ENCODE measurements around the gene NCOR2. TPM values are rescaled to one million over a fixed set of nuclear protein-coding genes. Genes with fewer than 3 reads are reported as not detected.

NCOR2 gene
- total RNA-seq, 4 donors from 2014 or later, result 41.8 to 133 (median 66.4) TPM

GRCh38 chr12:124595444-124595843 lies 28.0 kb upstream of the NCOR2 start:
- TF ChIP-seq, protein P1, sequence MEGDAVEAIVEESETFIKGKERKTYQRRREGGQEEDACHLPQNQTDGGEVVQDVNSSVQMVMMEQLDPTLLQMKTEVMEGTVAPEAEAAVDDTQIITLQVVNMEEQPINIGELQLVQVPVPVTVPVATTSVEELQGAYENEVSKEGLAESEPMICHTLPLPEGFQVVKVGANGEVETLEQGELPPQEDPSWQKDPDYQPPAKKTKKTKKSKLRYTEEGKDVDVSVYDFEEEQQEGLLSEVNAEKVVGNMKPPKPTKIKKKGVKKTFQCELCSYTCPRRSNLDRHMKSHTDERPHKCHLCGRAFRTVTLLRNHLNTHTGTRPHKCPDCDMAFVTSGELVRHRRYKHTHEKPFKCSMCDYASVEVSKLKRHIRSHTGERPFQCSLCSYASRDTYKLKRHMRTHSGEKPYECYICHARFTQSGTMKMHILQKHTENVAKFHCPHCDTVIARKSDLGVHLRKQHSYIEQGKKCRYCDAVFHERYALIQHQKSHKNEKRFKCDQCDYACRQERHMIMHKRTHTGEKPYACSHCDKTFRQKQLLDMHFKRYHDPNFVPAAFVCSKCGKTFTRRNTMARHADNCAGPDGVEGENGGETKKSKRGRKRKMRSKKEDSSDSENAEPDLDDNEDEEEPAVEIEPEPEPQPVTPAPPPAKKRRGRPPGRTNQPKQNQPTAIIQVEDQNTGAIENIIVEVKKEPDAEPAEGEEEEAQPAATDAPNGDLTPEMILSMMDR (IDR thresholded peaks at IDR 0.05; ENCODE audit: low read depth), result no peak

DNA sequence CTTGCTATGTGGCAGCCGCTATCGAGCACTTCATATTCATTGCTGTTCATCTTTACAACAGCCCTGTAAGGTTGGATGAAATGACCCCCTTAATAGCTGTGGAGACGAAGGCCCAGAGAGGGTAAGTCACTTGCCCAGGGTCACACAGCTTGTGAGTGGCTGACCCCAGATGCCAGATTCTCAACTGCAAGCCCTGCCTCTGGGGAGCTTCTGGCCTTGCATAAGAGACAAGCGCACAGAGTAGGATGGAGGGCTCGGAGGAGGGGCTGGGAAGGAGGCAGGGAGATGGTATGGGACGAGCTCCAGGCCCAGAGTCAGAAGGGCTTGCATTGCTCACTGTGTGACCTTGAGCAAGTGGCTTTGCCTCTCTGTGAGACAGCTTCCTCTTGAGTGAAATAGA lies 27.4 kb upstream of the NCOR2 start:
- TF ChIP-seq, protein P1 (IDR thresholded peaks at IDR 0.05; ENCODE audit: low read depth), result no peak

DNA sequence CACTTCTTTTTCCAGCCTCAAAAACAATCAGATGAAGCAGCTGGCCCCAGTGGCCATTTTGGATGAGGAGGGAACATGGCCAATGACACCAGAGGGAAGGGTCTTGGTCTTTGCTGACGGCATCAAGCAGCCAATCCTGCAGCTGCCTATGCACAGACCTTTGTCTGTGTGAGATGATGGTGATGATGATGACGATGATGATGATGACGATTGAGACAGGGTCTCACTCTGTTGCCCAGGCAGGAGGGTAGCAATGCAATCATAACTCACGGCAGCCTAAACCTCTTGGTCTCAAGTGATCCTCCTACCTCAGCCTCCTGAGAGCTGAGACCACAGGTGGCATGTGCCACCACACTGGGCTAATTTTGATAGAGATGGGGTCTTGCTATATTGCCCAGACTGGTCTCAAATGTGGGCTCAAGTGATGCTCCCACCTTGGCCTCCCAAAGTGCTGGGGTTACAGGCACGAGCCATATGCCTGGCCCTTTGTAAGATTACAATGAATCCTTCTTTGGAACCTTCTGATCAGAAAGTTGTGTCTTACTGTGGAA lies 26.5 kb upstream of the NCOR2 start:
- TF ChIP-seq, protein P1 (IDR thresholded peaks at IDR 0.05; ENCODE audit: low read depth), result no peak

GRCh38 chr12:124593176-124593575 lies 25.8 kb upstream of the NCOR2 start:
- TF ChIP-seq, protein P1 (IDR thresholded peaks at IDR 0.05; ENCODE audit: low read depth), result no peak

DNA sequence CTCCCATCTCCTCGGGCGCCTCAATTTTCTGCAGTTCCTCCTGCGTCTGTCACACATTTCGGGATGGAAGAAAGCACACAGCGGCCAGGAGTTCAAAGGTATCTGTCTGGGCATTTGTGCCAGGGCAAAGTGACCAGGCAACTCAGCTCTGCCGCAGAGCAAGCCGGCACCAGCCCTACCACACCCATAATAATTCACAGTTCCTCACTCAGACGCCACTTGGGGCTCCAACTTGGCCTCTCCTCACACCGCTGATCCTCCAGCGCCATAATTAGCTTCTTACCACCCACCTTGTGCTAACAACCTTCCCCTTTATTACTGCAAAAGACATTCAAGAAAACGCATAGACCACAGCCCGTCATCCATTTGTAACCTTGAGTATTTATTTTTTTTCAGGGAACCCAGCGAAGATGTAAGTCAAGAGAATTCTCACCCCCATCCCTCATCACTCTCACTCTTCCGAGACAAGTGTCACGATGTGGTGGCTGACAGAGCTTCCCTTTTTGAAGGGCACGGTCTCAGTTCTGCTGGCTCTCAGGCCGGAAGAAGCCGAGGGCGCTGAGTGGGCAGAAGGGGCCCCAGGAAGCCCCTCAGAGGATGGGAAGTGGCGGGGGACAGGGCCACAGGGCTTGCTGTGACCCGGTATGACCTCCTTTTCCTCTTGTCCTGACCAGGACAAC lies 25.2 kb upstream of the NCOR2 start:
- TF ChIP-seq, protein P1 (IDR thresholded peaks at IDR 0.05; ENCODE audit: low read depth), result no peak

GRCh38 chr12:124592050-124592449 lies 24.6 kb upstream of the NCOR2 start:
- TF ChIP-seq, protein P1 (IDR thresholded peaks at IDR 0.05; ENCODE audit: low read depth), result no peak

DNA sequence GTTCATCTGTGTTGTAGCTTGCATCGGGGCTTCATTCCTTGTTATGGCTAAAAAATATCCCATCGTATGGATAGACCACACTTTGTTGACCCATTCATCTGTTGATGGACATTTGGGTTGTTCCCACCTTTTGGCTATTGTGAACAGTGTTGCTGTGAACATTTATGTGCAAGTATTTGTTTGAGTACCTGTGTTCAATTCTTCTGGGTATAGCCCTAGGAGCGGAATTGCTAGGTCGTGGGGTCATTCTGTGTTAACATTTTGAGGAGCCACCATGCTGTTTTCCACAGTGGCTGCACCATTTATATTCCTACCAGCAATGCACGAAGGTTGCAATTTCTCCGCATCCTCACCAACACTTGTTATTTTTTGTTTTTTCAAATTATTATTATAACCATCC lies 23.0 kb upstream of the NCOR2 start:
- TF ChIP-seq, protein P1 (IDR thresholded peaks at IDR 0.05; ENCODE audit: low read depth), result no peak
